HEK293T (cell line): Measurements from ENCODE around the gene CYB5R3.

Experiments used
- CTCF ChIA-PET: fragments of 350-600 bp; formaldehyde crosslinking; extraction: SDS; loops from one replicate; lab custom pipeline; 2021; ENCODE audit warnings: antibody characterized with exemption, inconsistent platforms; lab: Yijun Ruan, JAX
- POLR2A ChIA-PET: fragments of 350-600 bp; formaldehyde crosslinking; extraction: SDS; loops from one replicate; lab custom pipeline; 2020; ENCODE audit warnings: antibody characterized with exemption, inconsistent platforms; lab: Yijun Ruan, JAX
- DNase-seq: peaks from one replicate; pipeline ENCODE4 v3.0.0; 2012; ENCODE audit warnings: mixed read lengths; ENCODE audit errors: extremely low spot score
- ARNT ChIP-seq: fragments of 450-650 bp; IDR thresholded peaks from 2 replicates; pipeline ENCODE4 v1.6.1; 2017; ENCODE audit warnings: mild to moderate bottlenecking
- BHLHE40 ChIP-seq: fragments of 450-650 bp; IDR thresholded peaks from 2 replicates; pipeline ENCODE4 v1.6.1; 2016; ENCODE audit warnings: mild to moderate bottlenecking, moderate library complexity, borderline replicate concordance
- CTBP1 ChIP-seq: fragments of 450-650 bp; IDR thresholded peaks from 2 replicates; pipeline ENCODE4 v1.6.1; 2016; ENCODE audit warnings: borderline replicate concordance
- ELF4 ChIP-seq: fragments of 450-650 bp; IDR thresholded peaks from 2 replicates; pipeline ENCODE4 v1.6.1; 2017; ENCODE audit warnings: antibody characterized with exemption
- FOXA1 ChIP-seq: fragments of 450-650 bp; IDR thresholded peaks from 2 replicates; pipeline ENCODE4 v1.6.1; 2016; ENCODE audit warnings: mild to moderate bottlenecking
- FOXK2 ChIP-seq: fragments of 450-650 bp; IDR thresholded peaks from 2 replicates; pipeline ENCODE4 v1.6.1; 2016; ENCODE audit warnings: mild to moderate bottlenecking
- FOXM1 ChIP-seq: fragments of 450-650 bp; IDR thresholded peaks from 2 replicates; pipeline ENCODE4 v1.6.1; 2017; ENCODE audit warnings: mild to moderate bottlenecking, borderline replicate concordance
- HDGF ChIP-seq: fragments of 450-650 bp; IDR thresholded peaks from 2 replicates; pipeline ENCODE4 v1.6.1; 2017; ENCODE audit warnings: antibody characterized with exemption, borderline replicate concordance
- L3MBTL2 ChIP-seq: fragments of 450-650 bp; conservative IDR thresholded peaks from 2 replicates; pipeline ENCODE4 v1.6.1; 2016; ENCODE audit warnings: mild to moderate bottlenecking
- LEF1 ChIP-seq: fragments of 450-650 bp; IDR thresholded peaks from 2 replicates; pipeline ENCODE4 v1.6.1; 2017; ENCODE audit warnings: mild to moderate bottlenecking, borderline replicate concordance
- NFRKB ChIP-seq: fragments of 450-650 bp; IDR thresholded peaks from 2 replicates; pipeline ENCODE4 v1.6.1; 2016; ENCODE audit warnings: mild to moderate bottlenecking, moderate library complexity
- SP1 ChIP-seq: fragments of 450-650 bp; IDR thresholded peaks from 2 replicates; pipeline ENCODE4 v1.6.1; 2017
- SUZ12 ChIP-seq: fragments of 450-650 bp; IDR thresholded peaks from 2 replicates; pipeline ENCODE4 v1.6.1; 2016; ENCODE audit warnings: mild to moderate bottlenecking
- TARDBP ChIP-seq: fragments of 450-650 bp; IDR thresholded peaks from 2 replicates; pipeline ENCODE4 v1.6.1; 2016
- ZNF384 ChIP-seq: fragments of 450-650 bp; IDR thresholded peaks from 2 replicates; pipeline ENCODE4 v1.6.1; 2016
- TF ChIP-seq, protein P1 (sequence below): fragments of 450-650 bp; IDR thresholded peaks from 2 replicates; pipeline ENCODE4 v1.6.1; 2016

The CYB5R3 gene

GRCh38 chr22:42646569-42647525 lies 2.3 kb downstream of the CYB5R3 start:
- TF ChIP-seq CTBP1 (no peak), SUZ12 (no peak), ARNT (no peak), TARDBP (no peak), BHLHE40 (no peak), FOXA1 (no peak), FOXM1 (no peak), FOXK2 (no peak), SP1 (no peak), NFRKB (no peak), L3MBTL2 (no peak), ELF4 (no peak), LEF1 (no peak), ZNF384 (no peak), HDGF (no peak)
- TF ChIP-seq, protein P1, sequence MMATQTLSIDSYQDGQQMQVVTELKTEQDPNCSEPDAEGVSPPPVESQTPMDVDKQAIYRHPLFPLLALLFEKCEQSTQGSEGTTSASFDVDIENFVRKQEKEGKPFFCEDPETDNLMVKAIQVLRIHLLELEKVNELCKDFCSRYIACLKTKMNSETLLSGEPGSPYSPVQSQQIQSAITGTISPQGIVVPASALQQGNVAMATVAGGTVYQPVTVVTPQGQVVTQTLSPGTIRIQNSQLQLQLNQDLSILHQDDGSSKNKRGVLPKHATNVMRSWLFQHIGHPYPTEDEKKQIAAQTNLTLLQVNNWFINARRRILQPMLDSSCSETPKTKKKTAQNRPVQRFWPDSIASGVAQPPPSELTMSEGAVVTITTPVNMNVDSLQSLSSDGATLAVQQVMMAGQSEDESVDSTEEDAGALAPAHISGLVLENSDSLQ, result no peak
- ChIA-PET CTCF (no interaction called here), POLR2A (interaction anchor here (1.5 to 3.8 kb wide), 4 partner anchors 9 to 31 kb away, joined by 3 to 22 read pairs (median 7); partner anchors contain the start of gene ATP5MGL)
- no peak for DNase-seq

- TF ChIP-seq CTBP1 (no peak), TARDBP (no peak), FOXA1 (no peak), NFRKB (no peak), LEF1 (no peak), ELF4 (no peak), ZNF384 (no peak), FOXM1 (no peak), SP1 (no peak)
- TF ChIP-seq, protein P1, result no peak
- ChIA-PET POLR2A (interaction anchor here (1.5 to 3.8 kb wide), 4 partner anchors 8 to 30 kb away, joined by 3 to 22 read pairs (median 7); partner anchors contain the start of gene ATP5MGL), CTCF (no interaction called here)
- DNase-seq, result no peak
Observed at GRCh38 chr22:42645938-42646568, 3.1 kb downstream of the CYB5R3 start.

GRCh38 chr22:42645341-42645937 lies 3.8 kb downstream of the CYB5R3 start:
- ChIA-PET CTCF (no interaction called here), POLR2A (interaction anchor here (1.6 to 2.4 kb wide), 2 partner anchors 30 kb away, joined by 9 read pairs; partner anchors contain the start of gene POLDIP3)
- no peak for TF ChIP-seq FOXK2
- TF ChIP-seq ARNT, result no peak
- TF ChIP-seq NFRKB, result no peak
- TF ChIP-seq LEF1, result no peak
- TF ChIP-seq FOXA1, result no peak
- no peak for TF ChIP-seq FOXM1
- no peak for TF ChIP-seq L3MBTL2
- no peak for TF ChIP-seq HDGF
- DNase-seq, result no peak

GRCh38 chr22:42644422-42645340 lies 4.5 kb downstream of the CYB5R3 start:
- ChIA-PET POLR2A (interaction anchor here (1.6 kb wide), 1 partner anchor 30 kb away, joined by 9 read pairs; the partner anchor contains the start of gene POLDIP3), CTCF (no interaction called here)
- DNase-seq, result no peak
- TF ChIP-seq FOXA1 (no peak), NFRKB (no peak), ZNF384 (no peak), HDGF (no peak), ARNT (no peak), L3MBTL2 (no peak), ELF4 (no peak), TARDBP (no peak), BHLHE40 (no peak), SP1 (no peak)
- TF ChIP-seq, protein P1, result no peak
